SK-MEL-5 (cell line): ENCODE data around the gene MATN1. TPM values are rescaled to one million over a fixed set of nuclear protein-coding genes. Genes with fewer than 3 reads are reported as not detected.

ENCODE experiments used
- DNase-seq: peaks from one replicate; pipeline ENCODE4 v3.0.0-alpha.2; 2016; ENCODE audit warnings: low read depth, low spot score
- in situ Hi-C: cut with HindIII; loops from 2 replicates; pipeline ENCODE4 v1.10.0; 2016; ENCODE audit warnings: low sequenced_read_pairs, high pct_unique_total_duplicates, low pct_unique_long_range_greater_than_20kb
- total RNA-seq: library from RNA; depleted of rRNA; stranded (reverse); fragments of >200 nt; shearing (Covaris generic); gene quantifications from 2 replicates; pipeline ENCODE4 v1.2.3, GENCODE V29; 2014

MATN1 gene
- total RNA-seq, 1 experiment from 2014 or later = 0.18 TPM

DNA sequence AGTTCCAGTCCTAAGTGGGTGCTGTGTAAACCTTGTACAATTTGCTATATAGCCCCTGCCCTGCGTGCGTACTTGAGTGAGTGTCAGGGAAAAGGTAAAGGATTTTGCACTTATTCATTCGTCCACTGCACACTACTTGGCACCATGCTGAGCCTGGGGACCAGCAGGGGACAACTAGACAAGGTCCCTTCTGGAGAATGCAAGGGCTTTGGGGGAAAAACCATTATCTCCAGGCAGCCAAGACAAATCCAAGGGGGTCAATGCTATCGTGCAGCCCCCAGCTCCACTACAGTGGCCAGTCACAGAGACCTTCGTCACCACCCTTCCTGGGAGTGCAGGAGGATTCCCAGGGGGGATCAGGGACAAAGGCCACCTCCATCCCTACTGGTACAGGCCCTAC, 39.7 kb downstream of the MATN1 start:
- in situ Hi-C loops = no loop called here
- no peak for DNase-seq

DNA sequence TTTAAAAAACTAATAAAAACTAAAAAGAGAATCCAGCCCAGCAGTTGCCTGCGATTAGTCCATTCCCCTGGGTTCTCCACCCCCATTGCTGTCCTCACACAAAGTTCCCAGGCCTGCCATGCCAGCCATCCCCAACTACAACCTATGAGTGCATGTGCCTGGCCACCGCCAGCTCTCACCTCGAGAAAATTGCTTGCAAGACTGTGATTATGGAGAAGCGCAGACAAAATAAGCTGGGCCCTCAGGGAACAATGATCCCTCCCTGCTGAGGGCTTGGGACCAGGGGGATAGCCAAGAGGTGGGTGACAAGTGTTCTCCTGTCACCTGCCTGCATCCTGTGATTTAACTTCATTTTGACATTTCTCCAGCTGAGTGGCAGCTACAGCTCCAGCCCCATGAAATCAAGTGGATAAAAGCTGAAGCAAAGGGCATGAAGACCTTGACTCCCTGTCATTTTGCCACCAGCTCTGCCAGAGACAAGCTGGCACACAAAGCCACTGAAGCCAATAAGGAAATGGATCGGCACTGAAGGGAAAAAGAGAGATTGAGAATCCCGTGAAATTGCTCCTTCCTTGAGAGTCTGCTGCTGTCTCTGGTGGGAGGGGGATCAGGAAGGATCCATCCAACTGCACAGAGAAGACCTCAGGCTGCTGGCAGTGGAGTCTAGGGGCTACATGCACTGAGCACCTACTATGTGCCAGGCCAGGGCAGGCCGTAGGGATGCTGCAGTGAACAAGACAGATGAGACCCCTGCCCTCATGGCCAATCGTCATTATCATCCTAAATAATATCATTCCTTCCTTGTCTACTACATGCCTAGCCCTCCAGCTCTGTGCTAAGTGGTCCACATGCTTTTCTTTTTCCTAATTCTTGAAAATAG, 40.7 kb downstream of the MATN1 start:
- DNase-seq = no peak
- in situ Hi-C loops = no loop called here

- DNase-seq = no peak
- in situ Hi-C loops = no loop called here
Observed at GRCh38 chr1:30681782-30682181, 41.6 kb downstream of the MATN1 start.

DNA sequence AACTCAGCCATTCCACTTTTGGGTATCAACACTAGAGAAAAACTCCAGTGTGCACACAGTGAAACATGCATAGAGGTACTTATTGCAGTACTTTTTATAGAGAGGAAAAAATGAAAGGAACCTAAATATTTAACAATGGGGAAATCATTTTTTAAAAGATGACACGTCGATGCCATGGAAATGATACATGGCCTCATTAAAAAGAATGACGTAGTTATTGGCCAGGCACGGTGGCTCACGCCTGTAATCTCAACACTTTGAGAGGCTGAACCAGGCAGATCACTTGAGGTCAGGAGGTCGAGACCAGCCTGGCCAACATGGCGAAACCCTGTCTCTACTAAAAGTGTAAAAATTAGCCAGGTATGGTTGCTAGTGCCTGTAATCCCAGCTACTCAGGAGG, 42.5 kb downstream of the MATN1 start:
- in situ Hi-C loops = no loop called here
- DNase-seq = no peak

- in situ Hi-C loops = no loop called here
- DNase-seq = no peak
Observed at GRCh38 chr1:30680429-30680828, 43.0 kb downstream of the MATN1 start.

- DNase-seq = no peak
- in situ Hi-C loops = no loop called here
Observed at GRCh38 chr1:30679976-30680305, 43.4 kb downstream of the MATN1 start.

DNA sequence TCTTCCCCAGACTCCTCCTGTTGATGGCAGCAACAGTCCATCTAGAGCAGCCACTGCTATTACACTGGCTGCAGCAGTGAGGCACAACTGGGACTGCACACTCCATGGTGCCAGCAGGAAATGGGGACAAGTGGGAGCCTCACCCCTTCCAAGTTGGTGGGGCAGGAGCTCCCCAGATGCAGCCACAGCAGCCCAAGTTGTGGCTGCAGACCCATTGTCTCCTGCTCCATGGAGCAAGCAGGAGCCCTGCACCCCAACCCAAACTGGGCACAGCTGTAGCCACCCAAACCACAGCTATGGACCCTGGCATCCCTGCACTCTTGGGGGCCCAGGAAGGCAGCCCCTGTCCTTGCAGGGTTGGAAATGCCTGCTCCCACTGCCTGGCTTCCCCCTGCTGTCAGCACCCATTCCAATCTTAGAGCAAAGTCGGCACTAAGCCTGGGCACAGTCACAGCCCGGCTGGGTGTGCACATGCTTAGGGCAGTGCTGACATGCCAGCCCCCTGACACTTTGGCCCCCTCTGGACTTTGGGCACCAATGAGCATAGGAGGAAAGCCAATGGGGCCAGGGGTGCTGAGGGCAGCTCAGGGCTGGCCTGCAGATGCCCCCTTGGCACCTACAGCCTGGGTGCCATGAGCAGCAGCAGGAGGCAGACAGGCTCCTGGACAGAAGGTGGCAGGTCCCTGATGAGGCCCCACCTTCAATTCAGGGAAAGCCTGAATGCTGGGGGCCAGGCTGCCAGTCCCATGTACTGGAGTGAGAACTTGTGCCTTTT, 44.0 kb downstream of the MATN1 start:
- no peak for DNase-seq
- in situ Hi-C loops = no loop called here

DNA sequence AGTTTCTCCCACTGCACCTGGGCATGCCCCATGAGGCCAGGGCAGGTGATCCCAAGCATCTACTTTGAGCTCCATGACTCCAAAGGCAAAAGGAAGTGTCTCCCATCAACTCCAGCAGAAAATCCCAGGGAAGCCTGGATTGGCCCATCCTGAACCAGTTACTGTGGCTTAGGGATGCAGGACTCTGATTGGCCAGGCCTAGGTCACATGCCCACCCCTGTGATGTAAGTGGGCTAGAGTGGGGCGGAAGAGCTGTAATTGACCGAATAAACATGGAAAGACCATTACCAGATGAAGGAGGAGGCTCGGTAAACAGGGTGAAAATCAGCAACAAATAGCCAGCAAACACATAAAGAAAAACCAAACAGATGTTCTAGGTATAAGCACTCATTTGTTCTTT, 45.2 kb downstream of the MATN1 start:
- in situ Hi-C loops = no loop called here

DNA sequence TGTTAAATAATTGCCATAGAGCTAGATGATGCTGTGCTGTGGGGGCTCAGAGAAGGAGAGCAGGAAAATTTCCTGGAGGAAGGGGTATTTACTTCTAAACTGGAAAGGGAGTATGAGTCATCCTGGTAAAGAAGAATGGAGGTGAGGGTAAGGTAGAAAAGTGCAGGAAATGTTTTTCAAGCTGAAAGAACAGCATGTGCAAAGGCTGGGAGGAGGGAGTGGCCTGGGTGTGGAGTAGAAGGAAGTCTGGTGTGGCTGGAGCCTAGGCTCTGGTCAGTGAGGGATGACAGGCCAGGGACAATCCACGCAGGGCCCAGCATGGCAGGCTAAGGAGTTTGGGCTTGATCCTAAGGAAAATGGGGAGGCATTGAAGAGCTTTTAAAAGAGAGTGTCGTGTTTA, 45.9 kb downstream of the MATN1 start:
- no peak for DNase-seq
- in situ Hi-C loops = no loop called here

More for the DNA sequence above, 45.2 kb downstream of the MATN1 start:
- no peak for DNase-seq

DNA sequence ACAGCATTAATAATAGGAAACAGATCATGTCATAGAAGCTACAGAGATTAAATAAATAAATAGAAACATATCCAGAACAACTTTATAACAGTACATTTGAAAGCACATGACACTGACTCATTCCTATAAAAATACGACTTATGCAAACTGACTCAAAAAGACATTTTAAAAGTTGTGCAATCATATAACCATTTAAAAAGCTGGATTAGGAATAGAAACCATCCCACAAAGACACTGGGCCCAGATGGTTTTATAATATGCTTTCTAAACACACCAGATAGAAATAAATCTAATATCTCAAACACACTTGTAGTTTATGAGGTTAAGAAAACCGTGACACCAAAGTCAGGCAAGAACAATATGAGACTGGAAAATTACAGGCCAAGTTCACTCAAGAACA, 47.6 kb downstream of the MATN1 start:
- DNase-seq = no peak
- in situ Hi-C loops = no loop called here

DNA sequence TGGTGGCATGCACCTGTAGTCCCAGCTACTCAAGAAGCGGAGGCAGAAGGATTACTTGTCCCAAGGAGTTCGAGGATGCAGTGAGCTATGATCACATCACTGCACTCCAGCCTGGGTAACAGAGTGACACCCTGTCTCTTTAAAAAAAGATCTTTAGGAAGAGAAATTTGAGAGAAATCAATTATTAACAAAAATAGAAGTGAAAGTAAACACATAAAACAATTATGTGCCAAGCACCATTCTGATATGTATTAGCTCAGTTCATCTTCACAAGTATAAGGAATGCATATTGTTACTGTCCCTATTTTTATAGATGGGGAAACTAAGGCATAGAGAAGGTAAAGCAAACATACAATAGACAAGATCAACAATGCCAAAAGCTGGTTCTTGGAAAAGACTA, 48.1 kb downstream of the MATN1 start:
- in situ Hi-C loops = no loop called here
- DNase-seq = no peak

DNA sequence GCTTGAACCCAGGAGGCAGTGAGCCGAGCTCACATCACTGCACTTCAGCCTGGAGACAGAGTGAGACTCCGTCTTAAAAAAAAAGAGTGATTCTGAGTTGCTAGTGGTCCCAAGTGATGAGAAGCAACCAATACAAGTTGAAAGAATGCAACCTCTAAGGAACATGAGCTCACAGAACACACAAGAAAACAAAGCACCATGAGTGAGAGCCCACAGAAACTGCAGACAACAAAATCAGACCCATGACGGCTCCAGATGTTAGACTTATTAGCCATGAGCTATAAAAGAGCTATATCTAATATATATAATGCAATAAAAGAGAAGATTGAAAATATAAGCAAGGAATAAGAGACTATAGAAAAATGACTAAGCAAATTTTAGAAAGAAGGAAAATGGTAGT, 50.0 kb downstream of the MATN1 start:
- no peak for DNase-seq
- in situ Hi-C loops = no loop called here

DNA sequence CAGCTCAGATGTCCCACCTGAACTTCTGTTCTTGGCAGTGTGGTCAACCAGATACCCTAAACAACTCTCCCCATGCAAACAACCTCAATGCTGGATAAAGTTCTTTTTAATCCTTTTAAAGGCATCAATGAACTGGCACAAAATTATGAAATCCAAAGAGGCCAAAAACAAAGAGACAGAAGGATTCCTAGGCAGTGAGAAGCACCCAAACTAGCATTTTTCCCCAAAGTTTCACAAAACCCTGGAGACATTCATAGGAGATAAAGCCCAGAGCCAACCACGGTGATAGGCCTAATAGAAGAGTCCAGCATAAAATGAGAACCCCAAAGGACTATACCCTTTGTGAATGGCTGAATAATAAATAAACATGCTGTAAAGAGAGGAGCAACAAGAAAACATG, 50.7 kb downstream of the MATN1 start:
- in situ Hi-C loops = no loop called here
- DNase-seq = no peak

GRCh38 chr1:30670240-30671060, 52.9 kb downstream of the MATN1 start:
- no peak for DNase-seq
- in situ Hi-C loops = no loop called here

- DNase-seq = no peak
- in situ Hi-C loops = no loop called here
Observed at GRCh38 chr1:30668546-30669327, 54.6 kb downstream of the MATN1 start.

DNA sequence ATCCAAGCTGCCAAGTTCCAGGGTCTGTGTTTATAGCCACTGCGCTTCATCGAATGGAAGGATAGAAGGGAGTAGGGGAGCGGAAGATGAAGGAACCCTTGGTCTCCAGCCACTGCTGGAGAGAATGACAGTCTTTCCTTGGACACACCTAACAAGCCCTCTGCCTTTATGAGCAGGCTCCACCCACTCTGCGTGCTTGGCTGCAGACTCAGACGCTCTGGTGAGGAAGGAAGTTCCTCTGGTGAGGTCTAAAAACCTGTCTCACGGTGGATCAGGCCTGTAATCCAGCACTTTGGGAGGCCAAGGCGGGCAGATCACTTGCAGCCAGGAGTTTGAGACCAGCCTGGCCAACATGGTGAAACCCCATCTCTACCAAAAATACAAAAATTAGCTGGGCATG, 55.4 kb downstream of the MATN1 start:
- in situ Hi-C loops = no loop called here
- DNase-seq = no peak

DNA sequence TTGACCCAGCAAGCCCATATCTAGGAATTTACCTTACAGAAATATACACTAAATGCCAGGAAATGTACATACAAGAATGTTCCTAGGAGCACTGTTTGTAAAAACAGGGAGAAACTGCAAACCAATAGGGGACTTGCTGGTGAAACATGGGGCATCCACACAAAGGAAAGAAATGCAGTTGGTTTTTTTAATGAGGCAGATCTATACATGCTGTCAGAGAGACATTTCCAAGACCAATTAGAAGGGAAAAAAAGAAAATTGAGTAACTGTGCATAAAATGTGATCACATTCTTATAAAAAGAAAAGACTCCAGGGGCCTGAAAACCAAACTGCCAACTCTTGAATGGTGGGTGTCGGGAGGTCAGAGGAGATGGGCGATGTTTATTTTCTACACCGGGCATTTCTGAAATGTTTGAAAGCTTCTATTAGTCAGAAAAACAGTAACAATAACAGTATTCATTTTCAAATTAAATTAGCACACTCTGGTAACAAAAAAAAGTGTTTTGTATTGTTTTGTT, 56.6 kb downstream of the MATN1 start:
- no peak for DNase-seq
- in situ Hi-C loops = no loop called here
